Measurements from ENCODE around the gene MBTPS1. TPM values are rescaled to one million over a fixed set of nuclear protein-coding genes. Genes with fewer than 3 reads are reported as not detected.

Gene MBTPS1
- total and polyA plus RNA-seq, 4 donors = 45.5 to 130 (median 68.0) TPM

- WGBS, 2 donors = 48 to 52% methylated on average over 22 of the region's 22 CpGs
- peaks cover 0 to 2% (median 0%) of the 10 kb centered on the region in 4 donors for H3K9me3 ChIP-seq (ENCODE audit: control insufficient read depth in 4 of 4, insufficient read depth in 3 of 4, low read length in 3 of 4)
- no peak for TF ChIP-seq CTCF (IDR thresholded peaks at IDR 0.05; ENCODE audit: control extremely low read depth, extremely low read depth)
- ATAC-seq (ENCODE audit: insufficient read depth, low FRiP score) (no peak), DNase-seq (peak in 1 of 3 donors; percentile 35)
- peak overlapping the region in 1 of 2 donors; percentile 24 for H3K27ac ChIP-seq (ENCODE audit: low read depth in 1 of 2, low read length in 1 of 2)
- no peak overlapping the region for H3K9ac ChIP-seq (ENCODE audit: insufficient read depth in 1 of 2, low read length in 2 of 2)
- H3K4me3 ChIP-seq = no peak overlapping the region
- peaks cover 0 to 4% (median 0%) of the 10 kb centered on the region in 5 donors for H3K4me1 ChIP-seq (ENCODE audit: control insufficient read depth in 5 of 5, insufficient read depth in 5 of 5, low read length in 5 of 5)
- H3K27me3 ChIP-seq (ENCODE audit: control insufficient read depth in 3 of 3, insufficient read depth in 3 of 3, low read length in 2 of 3) = peaks cover 0 to 4% (median 0%) of the 10 kb centered on the region in 3 donors
- no peaks in the 10 kb centered on the region for H3K36me3 ChIP-seq (ENCODE audit: control insufficient read depth in 4 of 4, insufficient read depth in 4 of 4, low read length in 4 of 4)
Observed at GRCh38 chr16:84042879-84043485, 73.8 kb downstream of the MBTPS1 start.

GRCh38 chr16:84042308-84042878 is 74.3 kb downstream of the MBTPS1 start, which contains the start of gene SLC38A8:
Gene SLC38A8 (minus strand): TSS chr16:84042795. CDS start chr16:84042157, 638 bp downstream.
- H3K4me1 ChIP-seq (ENCODE audit: control insufficient read depth in 5 of 5, insufficient read depth in 5 of 5, low read length in 5 of 5) = peaks cover 0 to 4% (median 0%) of the 10 kb centered on the region in 5 donors
- DNase-seq (no peak), ATAC-seq (ENCODE audit: insufficient read depth, low FRiP score) (no peak)
- H3K27me3 ChIP-seq (ENCODE audit: control insufficient read depth in 3 of 3, insufficient read depth in 3 of 3, low read length in 2 of 3) = peaks cover 0 to 4% (median 0%) of the 10 kb centered on the region in 3 donors
- H3K4me3 ChIP-seq = no peak within 1 kb of the TSS
- H3K36me3 ChIP-seq (ENCODE audit: control insufficient read depth in 4 of 4, insufficient read depth in 4 of 4, low read length in 4 of 4) = no peaks in the 10 kb centered on the region
- peak within 1 kb of the TSS in 1 of 2 donors; percentile 24 for H3K27ac ChIP-seq (ENCODE audit: low read depth in 1 of 2, low read length in 1 of 2)
- peaks cover 0 to 2% (median 0%) of the 10 kb centered on the region in 4 donors for H3K9me3 ChIP-seq (ENCODE audit: control insufficient read depth in 4 of 4, insufficient read depth in 3 of 4, low read length in 3 of 4)
- no peak within 1 kb of the TSS for H3K9ac ChIP-seq (ENCODE audit: insufficient read depth in 1 of 2, low read length in 2 of 2)
- no peak for TF ChIP-seq CTCF (IDR thresholded peaks at IDR 0.05; ENCODE audit: control extremely low read depth, extremely low read depth)
- 58 to 65% methylated on average over 9 of the region's 9 CpGs for WGBS, 2 donors

- no peak for DNase-seq
- Histone ChIP-seq H3K27me3 (ENCODE audit: control insufficient read depth in 3 of 3, insufficient read depth in 3 of 3, low read length in 2 of 3) (peaks cover 0 to 4% (median 0%) of the 10 kb centered on the region in 3 donors), H3K4me3 (no peak overlapping the region)
Observed at GRCh38 chr16:84041881-84042280, 74.9 kb downstream of the MBTPS1 start.

More at GRCh38 chr16:84041881-84042280, 74.9 kb downstream of the MBTPS1 start:
- WGBS, 2 donors = 87 to 89% methylated on average over 17 of the region's 17 CpGs
- no peaks in the 10 kb centered on the region for H3K36me3 ChIP-seq (ENCODE audit: control insufficient read depth in 4 of 4, insufficient read depth in 4 of 4, low read length in 4 of 4)
- H3K27ac ChIP-seq (ENCODE audit: low read depth in 1 of 2, low read length in 1 of 2) = no peak overlapping the region
- no peak overlapping the region for H3K9ac ChIP-seq (ENCODE audit: insufficient read depth in 1 of 2, low read length in 2 of 2)
- peaks cover 0 to 4% (median 0%) of the 10 kb centered on the region in 5 donors for H3K4me1 ChIP-seq (ENCODE audit: control insufficient read depth in 5 of 5, insufficient read depth in 5 of 5, low read length in 5 of 5)
- TF ChIP-seq CTCF (IDR thresholded peaks at IDR 0.05; ENCODE audit: control extremely low read depth, extremely low read depth) = no peak
- peaks cover 0 to 2% (median 0%) of the 10 kb centered on the region in 4 donors for H3K9me3 ChIP-seq (ENCODE audit: control insufficient read depth in 4 of 4, insufficient read depth in 3 of 4, low read length in 3 of 4)
- ATAC-seq (ENCODE audit: insufficient read depth, low FRiP score) = no peak

All from lung (tissue), 12 donors.